SK-N-SH treated with all-trans-retinoic acid at 6 μM for 48 hours (cell line): ENCODE measurements around the gene DDX41.

Experiments used
- ATAC-seq: fragments of 200-7000 bp; cut with Tn5 transposase; 3 replicates; pipeline ENCODE4 v1.9.1; 2020; ENCODE audit warnings: mild to moderate bottlenecking, moderate library complexity
- ARNTL ChIP-seq: fragments of 450-650 bp; formaldehyde crosslinking; IDR thresholded peaks from 2 replicates; pipeline ENCODE4 v1.5.0; 2020; ENCODE audit warnings: low read depth, mild to moderate bottlenecking, moderate library complexity, borderline replicate concordance
- BACH2 ChIP-seq: fragments of 250-450 bp; sonication (Bioruptor Pico); IDR thresholded peaks from 2 replicates; pipeline ENCODE4 v1.9.0; 2021; ENCODE audit warnings: mild to moderate bottlenecking, borderline replicate concordance
- CREB5 ChIP-seq: fragments of 250-450 bp; sonication (Bioruptor Pico); IDR thresholded peaks from 2 replicates; pipeline ENCODE4 v1.5.1; 2020; ENCODE audit warnings: low read depth, mild to moderate bottlenecking, moderate library complexity
- GLIS3 ChIP-seq: fragments of 250-450 bp; sonication (Bioruptor Pico); IDR thresholded peaks from 2 replicates; pipeline ENCODE4 v1.5.0; 2020; ENCODE audit warnings: mild to moderate bottlenecking, moderate library complexity
- ISL1 ChIP-seq: fragments of 250-450 bp; sonication (Bioruptor Pico); IDR thresholded peaks from 2 replicates; pipeline ENCODE4 v2.1.2; 2022; ENCODE audit warnings: mild to moderate bottlenecking, moderate library complexity
- RARB ChIP-seq: fragments of 250-450 bp; sonication (Bioruptor Pico); IDR thresholded peaks from 2 replicates; pipeline ENCODE4 v1.8.0; 2021; ENCODE audit warnings: mild to moderate bottlenecking, moderate library complexity
- SNAI2 ChIP-seq: fragments of 250-450 bp; sonication (Bioruptor Pico); IDR thresholded peaks from 2 replicates; pipeline ENCODE4 v1.5.0; 2020; ENCODE audit warnings: mild to moderate bottlenecking, moderate library complexity
- TCF4 ChIP-seq: fragments of 250-450 bp; sonication (Bioruptor Pico); IDR thresholded peaks from 2 replicates; pipeline ENCODE4 v1.8.0; 2021; ENCODE audit warnings: mild to moderate bottlenecking, moderate library complexity, borderline replicate concordance
- TOX ChIP-seq: fragments of 250-450 bp; sonication (Bioruptor Pico); IDR thresholded peaks from 2 replicates; pipeline ENCODE4 v1.8.0; 2021; ENCODE audit warnings: mild to moderate bottlenecking, moderate library complexity, borderline replicate concordance
- ZC3H10 ChIP-seq: fragments of 250-450 bp; sonication (Bioruptor Pico); IDR thresholded peaks from 2 replicates; pipeline ENCODE4 v1.5.1; 2021; ENCODE audit warnings: mild to moderate bottlenecking, moderate library complexity
- ZFP3 ChIP-seq: fragments of 250-450 bp; sonication (Bioruptor Pico); IDR thresholded peaks from 2 replicates; pipeline ENCODE4 v1.5.0; 2020; ENCODE audit warnings: mild to moderate bottlenecking, moderate library complexity
- ZFP30 ChIP-seq: fragments of 450-650 bp; formaldehyde crosslinking; IDR thresholded peaks from 2 replicates; pipeline ENCODE4 v1.5.0; 2022; ENCODE audit warnings: mild to moderate bottlenecking, moderate library complexity
- ZNF565 ChIP-seq: fragments of 450-650 bp; formaldehyde crosslinking; conservative IDR thresholded peaks from 2 replicates; pipeline ENCODE4 v1.5.0; 2020; ENCODE audit warnings: low read depth, mild to moderate bottlenecking, moderate library complexity
- ZNF70 ChIP-seq: fragments of 450-650 bp; formaldehyde crosslinking; IDR thresholded peaks from 2 replicates; pipeline ENCODE4 v1.5.0; 2020; ENCODE audit warnings: mild to moderate bottlenecking, moderate library complexity
- ZNF8 ChIP-seq: fragments of 450-650 bp; formaldehyde crosslinking; IDR thresholded peaks from 2 replicates; pipeline ENCODE4 v1.5.0; 2020; ENCODE audit warnings: mild to moderate bottlenecking, moderate library complexity
- TF ChIP-seq, protein P1 (sequence below): fragments of 250-450 bp; sonication (Bioruptor Pico); IDR thresholded peaks from 2 replicates; pipeline ENCODE4 v1.5.0; 2020; ENCODE audit warnings: mild to moderate bottlenecking, moderate library complexity
- TF ChIP-seq, protein P2 (sequence below): fragments of 250-450 bp; sonication (Bioruptor Pico); IDR thresholded peaks from 2 replicates; pipeline ENCODE4 v1.5.1; 2021; ENCODE audit warnings: mild to moderate bottlenecking, moderate library complexity
- TF ChIP-seq, protein P3 (sequence below): fragments of 250-450 bp; sonication (Bioruptor Pico); IDR thresholded peaks from 2 replicates; pipeline ENCODE4 v1.8.0; 2021; ENCODE audit warnings: low read depth, mild to moderate bottlenecking, moderate library complexity, borderline replicate concordance

Gene DDX41

DNA sequence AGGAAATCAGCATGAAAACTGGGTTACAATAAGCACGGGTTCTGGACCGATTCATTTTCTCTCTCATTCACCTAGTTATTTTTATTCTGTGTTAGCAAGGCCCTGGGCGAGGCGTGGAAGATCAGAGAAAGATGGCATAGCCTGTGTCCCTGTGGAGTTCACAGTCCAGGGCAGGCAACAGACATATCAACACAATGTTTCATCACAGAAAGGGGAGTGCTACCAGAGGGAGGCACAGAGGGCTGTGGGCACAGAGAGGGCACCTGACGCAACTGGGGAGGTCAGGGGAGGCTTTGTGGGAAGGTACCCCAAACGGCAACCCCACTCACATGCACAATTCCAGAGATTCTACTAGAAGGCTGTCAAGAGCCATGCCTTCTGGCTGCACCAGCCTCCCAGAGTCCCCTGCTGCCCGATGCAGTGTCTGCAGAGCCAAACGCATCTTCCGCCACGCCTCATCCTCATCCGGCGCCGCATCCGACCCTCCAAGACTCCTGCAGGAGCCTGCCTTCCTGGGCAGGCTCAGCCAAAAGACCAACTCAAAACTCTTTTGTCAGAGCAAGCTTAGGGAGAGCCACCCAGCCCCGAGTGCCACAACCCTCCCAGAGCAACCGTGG is 36.2 kb upstream of the DDX41 start:
- peak; percentile 60 for ATAC-seq
- TF ChIP-seq TCF4 (CRISPR knock-in tag): no peak
- TF ChIP-seq ZNF70: no peak
- no peak for TF ChIP-seq CREB5
- TF ChIP-seq, protein P1, sequence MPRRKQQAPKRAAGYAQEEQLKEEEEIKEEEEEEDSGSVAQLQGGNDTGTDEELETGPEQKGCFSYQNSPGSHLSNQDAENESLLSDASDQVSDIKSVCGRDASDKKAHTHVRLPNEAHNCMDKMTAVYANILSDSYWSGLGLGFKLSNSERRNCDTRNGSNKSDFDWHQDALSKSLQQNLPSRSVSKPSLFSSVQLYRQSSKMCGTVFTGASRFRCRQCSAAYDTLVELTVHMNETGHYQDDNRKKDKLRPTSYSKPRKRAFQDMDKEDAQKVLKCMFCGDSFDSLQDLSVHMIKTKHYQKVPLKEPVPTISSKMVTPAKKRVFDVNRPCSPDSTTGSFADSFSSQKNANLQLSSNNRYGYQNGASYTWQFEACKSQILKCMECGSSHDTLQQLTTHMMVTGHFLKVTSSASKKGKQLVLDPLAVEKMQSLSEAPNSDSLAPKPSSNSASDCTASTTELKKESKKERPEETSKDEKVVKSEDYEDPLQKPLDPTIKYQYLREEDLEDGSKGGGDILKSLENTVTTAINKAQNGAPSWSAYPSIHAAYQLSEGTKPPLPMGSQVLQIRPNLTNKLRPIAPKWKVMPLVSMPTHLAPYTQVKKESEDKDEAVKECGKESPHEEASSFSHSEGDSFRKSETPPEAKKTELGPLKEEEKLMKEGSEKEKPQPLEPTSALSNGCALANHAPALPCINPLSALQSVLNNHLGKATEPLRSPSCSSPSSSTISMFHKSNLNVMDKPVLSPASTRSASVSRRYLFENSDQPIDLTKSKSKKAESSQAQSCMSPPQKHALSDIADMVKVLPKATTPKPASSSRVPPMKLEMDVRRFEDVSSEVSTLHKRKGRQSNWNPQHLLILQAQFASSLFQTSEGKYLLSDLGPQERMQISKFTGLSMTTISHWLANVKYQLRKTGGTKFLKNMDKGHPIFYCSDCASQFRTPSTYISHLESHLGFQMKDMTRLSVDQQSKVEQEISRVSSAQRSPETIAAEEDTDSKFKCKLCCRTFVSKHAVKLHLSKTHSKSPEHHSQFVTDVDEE (CRISPR knock-in tag): no peak
- TF ChIP-seq GLIS3 (CRISPR knock-in tag): no peak
- TF ChIP-seq ZFP30 (CRISPR knock-in tag): no peak
- no peak for TF ChIP-seq BACH2
- TF ChIP-seq ISL1: no peak
- TF ChIP-seq ZNF565 (CRISPR knock-in tag): no peak
- TF ChIP-seq ARNTL (CRISPR knock-in tag): no peak
- TF ChIP-seq, protein P2, sequence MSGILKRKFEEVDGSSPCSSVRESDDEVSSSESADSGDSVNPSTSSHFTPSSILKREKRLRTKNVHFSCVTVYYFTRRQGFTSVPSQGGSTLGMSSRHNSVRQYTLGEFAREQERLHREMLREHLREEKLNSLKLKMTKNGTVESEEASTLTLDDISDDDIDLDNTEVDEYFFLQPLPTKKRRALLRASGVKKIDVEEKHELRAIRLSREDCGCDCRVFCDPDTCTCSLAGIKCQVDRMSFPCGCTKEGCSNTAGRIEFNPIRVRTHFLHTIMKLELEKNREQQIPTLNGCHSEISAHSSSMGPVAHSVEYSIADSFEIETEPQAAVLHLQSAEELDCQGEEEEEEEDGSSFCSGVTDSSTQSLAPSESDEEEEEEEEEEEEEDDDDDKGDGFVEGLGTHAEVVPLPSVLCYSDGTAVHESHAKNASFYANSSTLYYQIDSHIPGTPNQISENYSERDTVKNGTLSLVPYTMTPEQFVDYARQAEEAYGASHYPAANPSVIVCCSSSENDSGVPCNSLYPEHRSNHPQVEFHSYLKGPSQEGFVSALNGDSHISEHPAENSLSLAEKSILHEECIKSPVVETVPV (CRISPR knock-in tag): no peak
- TF ChIP-seq, all 23 proteins: peak for 0

DNA sequence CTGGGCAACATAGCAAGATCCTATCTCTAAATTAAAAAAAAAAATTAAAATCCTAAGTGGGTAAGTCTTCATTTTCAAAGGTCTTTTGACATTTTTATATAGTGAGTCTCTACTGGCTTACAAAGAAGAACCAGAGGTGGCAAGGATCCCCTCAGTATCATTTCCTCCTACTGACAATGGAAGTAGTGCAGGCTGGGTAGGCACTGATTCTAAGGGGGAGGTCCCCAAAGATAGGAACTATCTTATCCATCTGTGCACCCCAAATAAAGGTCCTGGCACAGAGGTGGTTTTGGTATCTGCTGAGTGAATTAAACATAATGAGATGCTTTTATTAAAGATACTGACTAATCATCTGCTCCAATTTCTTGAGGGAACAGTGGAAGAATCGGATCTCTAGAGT is 33.4 kb upstream of the DDX41 start:
- no peak for TF ChIP-seq GLIS3 (CRISPR knock-in tag)
- TF ChIP-seq, protein P2 (CRISPR knock-in tag): no peak
- no peak for TF ChIP-seq CREB5
- TF ChIP-seq, all 23 proteins: peak for 0
- ATAC-seq: no peak

GRCh38 chr5:177548495-177548894 is 31.7 kb upstream of the DDX41 start:
- no peak for ATAC-seq
- TF ChIP-seq ISL1 (no peak), ZNF8 (CRISPR knock-in tag) (no peak), SNAI2 (no peak), ZC3H10 (CRISPR knock-in tag) (no peak), ZFP3 (CRISPR knock-in tag) (no peak), TOX (CRISPR knock-in tag) (no peak), ZNF70 (no peak), RARB (CRISPR knock-in tag) (no peak), BACH2 (no peak), ARNTL (CRISPR knock-in tag) (no peak), TCF4 (CRISPR knock-in tag) (no peak)
- TF ChIP-seq, protein P1 (CRISPR knock-in tag): no peak
- TF ChIP-seq, protein P3, sequence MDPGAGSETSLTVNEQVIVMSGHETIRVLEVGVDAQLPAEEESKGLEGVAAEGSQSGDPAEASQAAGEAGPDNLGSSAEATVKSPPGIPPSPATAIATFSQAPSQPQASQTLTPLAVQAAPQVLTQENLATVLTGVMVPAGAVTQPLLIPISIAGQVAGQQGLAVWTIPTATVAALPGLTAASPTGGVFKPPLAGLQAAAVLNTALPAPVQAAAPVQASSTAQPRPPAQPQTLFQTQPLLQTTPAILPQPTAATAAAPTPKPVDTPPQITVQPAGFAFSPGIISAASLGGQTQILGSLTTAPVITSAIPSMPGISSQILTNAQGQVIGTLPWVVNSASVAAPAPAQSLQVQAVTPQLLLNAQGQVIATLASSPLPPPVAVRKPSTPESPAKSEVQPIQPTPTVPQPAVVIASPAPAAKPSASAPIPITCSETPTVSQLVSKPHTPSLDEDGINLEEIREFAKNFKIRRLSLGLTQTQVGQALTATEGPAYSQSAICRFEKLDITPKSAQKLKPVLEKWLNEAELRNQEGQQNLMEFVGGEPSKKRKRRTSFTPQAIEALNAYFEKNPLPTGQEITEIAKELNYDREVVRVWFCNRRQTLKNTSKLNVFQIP (CRISPR knock-in tag): no peak
- TF ChIP-seq, all 23 proteins: peak for 0
